Activated CD8-positive, alpha-beta memory T cell treated with anti-CD3 and anti-CD28 coated beads, Interleukin-2, amount 50 U/mL, for 48 hours (primary cell): ENCODE data around the gene PARN.

Experiments used
- DNase-seq: peaks from one replicate; pipeline ENCODE4 v3.0.0-alpha.2; 2020

Gene PARN

DNA sequence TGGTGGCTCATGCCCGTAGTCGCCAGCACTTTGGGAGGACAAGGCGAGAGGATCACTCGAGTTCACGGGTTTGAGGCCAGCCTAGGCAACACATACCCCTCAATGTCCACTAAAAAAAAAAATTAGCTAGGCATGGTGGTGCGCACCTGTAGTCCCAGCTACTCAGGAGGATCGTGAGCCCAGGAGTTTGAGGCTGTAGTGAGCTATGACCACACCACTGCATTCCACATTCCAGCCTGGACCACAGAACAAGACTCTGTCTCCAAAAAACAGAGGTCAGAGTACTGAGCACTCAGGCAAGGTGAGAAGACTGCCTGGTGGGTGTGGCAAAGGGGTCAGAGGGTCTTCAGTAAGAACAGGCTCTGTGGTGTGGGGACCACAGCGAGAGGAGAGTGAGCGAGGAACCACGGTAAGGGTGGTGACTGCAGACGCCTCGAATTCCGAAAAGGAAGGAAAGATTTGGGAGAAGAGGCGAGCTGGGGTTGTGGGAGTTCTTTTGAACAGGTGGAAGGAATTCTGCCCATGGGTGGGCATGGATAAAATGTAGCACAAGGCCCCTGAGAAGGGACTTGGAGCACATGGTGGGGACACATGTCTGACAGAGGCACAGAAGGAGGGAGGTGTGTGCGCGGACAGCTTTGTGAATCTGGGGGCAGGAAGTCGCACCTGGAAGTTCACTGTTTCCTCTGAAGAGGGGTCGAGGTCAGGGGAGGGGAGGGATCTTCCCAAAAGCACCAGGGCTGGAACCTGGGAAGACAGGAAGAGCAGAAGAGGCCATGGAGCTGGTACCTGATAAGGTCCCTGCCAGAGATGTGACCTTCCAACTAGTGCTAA, 134.6 kb downstream of the PARN start:
- DNase-seq: no peak

DNA sequence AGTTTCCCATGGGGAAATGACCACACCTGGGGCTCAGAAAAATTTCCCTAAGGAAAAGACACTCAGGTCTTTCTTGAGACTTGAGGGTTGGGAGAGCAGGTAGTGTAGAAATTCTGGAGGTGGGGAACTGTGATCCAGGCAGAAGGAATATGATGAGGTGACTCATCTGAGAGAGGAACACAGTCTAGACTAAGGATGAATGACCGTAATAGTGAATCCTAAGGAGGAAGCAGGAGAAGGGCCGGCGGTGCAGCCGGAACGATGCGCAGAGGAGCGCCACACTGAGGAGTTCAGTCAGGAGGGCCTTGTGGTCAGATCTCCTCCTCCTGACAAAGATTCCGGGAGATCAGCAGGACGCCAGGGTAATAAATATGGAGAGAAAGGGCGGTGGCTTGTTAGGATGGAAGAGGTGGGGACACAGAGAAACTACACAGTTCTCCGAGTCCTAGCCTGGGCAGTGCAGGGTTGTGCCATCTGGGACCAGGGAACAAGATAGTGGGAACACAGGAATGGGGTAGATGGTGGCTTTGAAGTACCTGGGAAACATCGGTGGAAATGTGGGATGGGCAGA, 135.6 kb downstream of the PARN start:
- no peak for DNase-seq

GRCh38 chr16:14493791-14494190, 136.3 kb downstream of the PARN start:
- no peak for DNase-seq

- no peak for DNase-seq
Measured at GRCh38 chr16:14492614-14493013, 137.4 kb downstream of the PARN start.

DNA sequence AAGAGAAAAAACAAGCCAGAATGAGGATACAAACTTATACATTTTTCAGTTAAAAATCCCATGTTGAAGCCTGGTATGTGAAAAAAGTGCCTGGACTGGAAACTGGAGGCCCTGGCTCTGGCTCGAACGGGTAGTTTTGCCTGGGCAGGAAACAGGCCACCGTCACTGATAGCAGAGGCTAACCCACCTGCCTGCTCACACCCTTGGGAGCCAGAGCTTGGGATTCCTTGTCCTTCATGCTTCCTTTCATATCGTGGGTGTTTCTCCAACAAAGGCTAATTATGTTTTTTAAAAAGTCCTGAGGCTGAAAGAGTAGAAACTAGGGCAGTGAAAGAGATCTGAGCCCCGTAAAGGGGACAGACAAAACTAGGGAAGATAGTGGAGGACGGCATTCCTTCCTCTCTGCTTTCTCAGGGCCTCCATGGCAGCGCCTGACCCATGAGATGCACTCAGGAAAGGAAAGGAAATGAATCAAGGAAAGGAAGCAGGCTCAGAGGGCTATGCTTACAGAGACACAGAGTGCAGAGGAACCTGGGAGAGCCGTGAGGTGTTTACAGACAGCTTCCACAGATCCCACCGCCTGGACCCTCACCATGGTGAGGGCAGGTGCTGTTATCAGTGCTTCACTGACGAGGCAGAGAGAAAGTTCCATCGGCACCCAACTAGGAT, 138.1 kb downstream of the PARN start:
- DNase-seq: no peak

- DNase-seq: no peak
Measured at GRCh38 chr16:14490235-14490634, 139.8 kb downstream of the PARN start.

- DNase-seq: no peak
Measured at GRCh38 chr16:14489460-14489859, 140.6 kb downstream of the PARN start.

GRCh38 chr16:14487579-14487978, 142.5 kb downstream of the PARN start:
- no peak for DNase-seq

GRCh38 chr16:14486520-14487303, 143.3 kb downstream of the PARN start:
- no peak for DNase-seq

- no peak for DNase-seq
Measured at GRCh38 chr16:14485811-14486519, 144.1 kb downstream of the PARN start.

DNA sequence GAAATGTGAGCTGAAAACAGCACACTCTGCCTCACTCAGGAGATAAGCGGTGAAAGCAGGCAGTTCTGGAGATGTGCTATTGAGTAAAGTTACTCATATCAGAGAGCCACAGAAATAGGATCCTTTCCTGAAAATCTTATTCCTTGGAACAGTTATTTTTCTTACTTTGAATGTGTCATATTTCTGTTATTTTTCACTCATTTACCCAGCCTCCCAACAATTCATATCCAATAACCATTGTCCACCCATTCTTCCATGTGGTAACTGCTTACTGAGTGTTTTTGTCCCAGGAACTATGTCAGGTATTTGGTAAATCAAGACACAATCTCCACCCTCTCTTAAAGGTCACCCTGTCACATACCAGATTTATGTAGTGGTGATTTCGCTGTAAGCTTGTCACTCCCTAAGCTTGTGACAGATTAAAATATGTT, 144.9 kb downstream of the PARN start:
- DNase-seq: no peak

DNA sequence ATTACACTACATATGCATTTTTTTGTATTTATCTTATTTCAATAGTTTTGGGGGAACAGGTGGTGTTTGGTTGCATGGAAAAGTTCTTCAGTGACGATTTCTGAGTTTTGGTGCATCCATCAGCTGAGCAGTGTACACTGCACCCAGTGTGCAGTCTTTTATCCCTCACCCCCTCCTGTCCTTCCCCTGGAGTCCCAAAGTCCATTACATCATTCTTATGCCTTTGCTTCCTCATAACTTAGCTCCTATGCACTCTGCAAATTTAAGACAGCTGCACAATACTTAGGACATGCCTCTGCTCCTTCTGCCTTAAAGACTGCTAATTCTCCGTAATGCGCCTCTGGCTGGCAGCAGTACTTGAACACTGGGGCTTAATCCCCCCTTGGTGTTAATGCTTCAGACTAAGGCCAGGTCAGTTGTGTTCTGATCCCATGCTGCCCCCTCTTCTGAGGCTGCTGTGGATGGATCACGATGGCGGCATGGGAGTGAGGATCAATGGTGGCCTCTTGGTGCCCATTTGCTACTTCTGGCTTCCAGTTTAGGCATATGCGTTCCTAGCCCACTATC, 146.2 kb downstream of the PARN start:
- DNase-seq: no peak

- no peak for DNase-seq
Measured at GRCh38 chr16:14476183-14476582, 153.9 kb downstream of the PARN start.

DNA sequence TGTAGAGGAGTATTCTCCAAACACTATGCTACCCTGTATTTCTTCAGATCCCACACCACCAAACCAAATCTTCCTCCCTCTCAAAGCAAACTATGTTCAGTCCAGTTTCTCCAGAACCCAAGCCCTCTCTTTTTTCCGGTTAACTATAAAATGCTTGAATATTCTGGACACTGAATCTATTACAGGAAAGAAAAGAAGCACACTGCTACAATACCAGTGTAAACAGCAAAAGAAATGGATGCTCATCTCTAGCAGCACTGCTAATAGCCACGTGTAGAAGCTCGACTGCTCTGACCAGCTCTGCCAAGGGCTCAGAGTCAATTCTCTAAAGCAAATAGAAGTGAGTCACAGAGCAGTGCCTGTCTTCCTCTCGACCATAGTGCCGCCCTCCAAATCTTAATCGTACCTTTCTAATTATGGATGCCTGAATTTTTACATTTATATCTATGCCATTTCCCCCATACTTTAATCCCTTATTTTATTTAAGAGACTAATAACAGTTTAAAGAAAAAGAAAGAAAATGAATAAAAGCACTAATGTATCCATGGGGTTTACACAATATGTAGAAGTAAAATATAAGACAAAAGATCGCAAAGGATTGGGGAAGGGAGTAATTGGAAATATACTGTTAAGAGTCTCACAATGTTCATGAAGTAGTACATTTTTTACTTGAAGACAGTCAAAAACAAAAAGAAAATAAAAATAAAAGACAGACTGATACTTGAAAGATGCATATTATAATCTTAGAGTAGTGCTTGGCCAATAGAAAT, 154.5 kb downstream of the PARN start:
- DNase-seq: no peak

DNA sequence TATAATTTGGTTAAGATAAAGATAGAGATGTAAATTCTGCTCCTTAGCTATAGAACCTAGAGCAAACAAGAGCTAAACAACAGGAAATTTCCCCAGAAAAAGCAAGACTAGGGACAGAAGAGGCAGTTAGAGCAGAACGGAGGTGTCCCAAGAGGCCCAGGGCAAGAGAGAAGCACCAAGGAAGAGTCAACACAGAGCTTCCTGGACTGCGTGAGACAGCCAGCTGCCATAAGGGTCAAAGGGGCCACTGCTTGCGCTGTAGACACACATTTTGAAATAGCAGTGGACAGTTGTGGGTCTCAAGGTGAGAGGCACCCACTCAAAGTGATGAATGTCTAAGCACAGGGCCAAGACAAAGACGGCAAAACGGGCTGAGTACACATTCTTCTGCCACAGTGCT, 156.6 kb downstream of the PARN start:
- DNase-seq: no peak

DNA sequence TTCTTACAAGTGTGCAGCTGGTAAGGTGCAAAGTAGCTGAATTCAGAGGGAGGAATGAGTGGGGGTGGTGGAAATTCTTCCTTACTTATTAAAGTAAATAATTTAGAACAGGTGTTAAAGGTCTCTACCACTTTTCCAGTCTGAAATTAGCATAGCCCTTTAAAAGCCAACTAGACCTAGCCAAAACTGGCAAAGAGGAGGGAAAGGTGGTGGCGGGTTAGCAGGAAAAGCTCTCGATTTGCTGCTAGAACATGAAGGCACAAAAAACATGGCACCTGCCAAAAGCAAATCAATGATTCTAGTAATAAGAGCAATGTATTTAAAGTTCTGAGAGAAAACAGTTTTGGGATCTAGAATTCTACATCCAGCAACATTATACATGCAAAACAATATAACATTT, 157.7 kb downstream of the PARN start:
- DNase-seq: no peak

- no peak for DNase-seq
Measured at GRCh38 chr16:14470788-14471187, 159.3 kb downstream of the PARN start.

DNA sequence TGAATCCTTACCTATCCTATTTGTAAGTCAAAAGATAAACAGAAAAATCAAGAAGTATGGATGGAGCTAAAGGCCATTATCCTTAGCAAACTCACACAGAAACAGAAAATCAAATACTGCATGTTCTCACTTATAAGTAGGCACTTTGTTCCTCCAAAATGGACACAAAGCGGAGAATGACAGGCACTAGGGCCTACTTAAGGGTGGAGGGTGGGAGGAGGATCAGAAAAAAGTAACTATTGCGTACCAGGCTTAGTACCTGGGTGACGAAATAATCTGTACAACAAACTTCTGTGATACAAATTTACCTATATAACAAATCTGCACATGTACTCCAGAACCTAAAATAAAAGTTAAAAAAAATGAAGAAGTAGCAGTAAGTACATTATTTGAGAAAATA, 164.3 kb downstream of the PARN start:
- no peak for DNase-seq

DNA sequence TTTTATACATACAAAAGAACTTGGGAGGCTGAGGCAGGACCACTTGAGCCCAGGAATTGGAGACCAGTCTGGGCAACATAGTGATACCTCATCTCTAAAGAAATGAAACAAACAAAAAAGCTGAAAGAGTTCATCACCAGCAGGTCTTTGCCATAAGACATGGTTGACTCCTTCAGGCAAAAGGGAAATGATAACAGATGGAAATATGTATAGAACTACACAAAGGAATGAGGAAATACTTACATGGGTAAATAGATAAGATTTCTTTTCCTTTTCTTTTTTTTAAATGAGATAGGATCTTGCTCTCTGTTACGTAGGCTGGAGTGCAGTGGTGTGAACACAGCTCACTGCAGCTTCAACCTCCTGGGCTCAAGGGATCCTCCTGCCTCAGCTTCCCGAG, 165.3 kb downstream of the PARN start:
- DNase-seq: no peak

DNA sequence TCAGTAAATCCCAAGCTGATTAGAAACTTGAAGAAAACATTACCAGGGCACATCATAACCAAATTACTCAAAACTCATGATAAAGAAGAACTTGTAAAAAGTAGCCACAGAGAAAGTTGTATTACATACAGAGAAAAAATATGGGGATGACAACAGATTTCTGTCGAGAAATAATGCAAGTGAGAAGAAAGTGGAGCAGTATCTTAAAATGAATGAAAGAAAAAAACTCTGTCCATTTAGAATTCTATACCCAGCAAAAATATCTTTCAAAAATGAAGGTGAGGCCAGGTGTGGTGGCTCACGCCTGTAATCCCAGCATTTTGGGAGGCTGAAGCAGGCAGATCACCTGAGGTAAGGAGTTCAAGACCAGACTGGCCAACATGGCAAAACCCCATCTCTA, 165.9 kb downstream of the PARN start:
- no peak for DNase-seq

- DNase-seq: no peak
Measured at GRCh38 chr16:14462811-14463210, 167.2 kb downstream of the PARN start.

DNA sequence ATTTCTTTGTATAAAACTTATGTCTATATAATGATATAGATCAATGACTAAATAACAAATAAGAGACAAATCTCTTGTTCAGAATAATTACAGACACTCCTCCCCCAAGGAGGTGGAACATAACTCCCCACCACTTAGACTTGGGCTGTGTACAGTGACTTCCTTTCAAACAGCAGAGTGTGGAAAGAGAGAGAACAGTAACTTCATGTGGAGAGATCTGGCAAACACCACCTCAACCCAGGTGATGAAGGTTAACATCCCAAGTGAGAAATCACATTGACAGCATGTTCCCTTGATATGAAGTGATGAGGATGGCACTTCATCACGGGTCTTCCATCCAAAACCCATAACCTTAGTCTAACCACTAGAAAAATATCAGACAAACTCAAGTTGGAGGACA, 169.3 kb downstream of the PARN start:
- DNase-seq: no peak
